A673 (cell line): Measurements from ENCODE around the gene EHMT1. TPM values are rescaled to one million over a fixed set of nuclear protein-coding genes. Genes with fewer than 3 reads are reported as not detected.

Source experiments
- BruUV-seq: library from RNA; stranded (reverse); fragments of 400-500 nt; replicated peaks from 2 replicates; lab custom pipeline; 2021; lab: Mats Ljungman, UMichigan
- CTCF ChIA-PET: fragments of 300-600 bp; sonication (Branson Sonifier 250); formaldehyde crosslinking; loops from one replicate; lab custom pipeline; 2022; ENCODE audit warnings: antibody characterized with exemption; lab: Charles Lee
- POLR2A ChIA-PET: fragments of 300-600 bp; sonication (Branson Sonifier 250); formaldehyde crosslinking; loops from one replicate; lab custom pipeline; 2022; ENCODE audit warnings: antibody characterized with exemption; ENCODE audit not compliant: low non-redundant PET; lab: Charles Lee
- DNase-seq: peaks from one replicate; pipeline ENCODE4 v3.0.0-alpha.2; 2015; ENCODE audit warnings: low spot score
- H3K27ac ChIP-seq: fragments of 200-600 bp; sonication (generic); 2 replicates; pipeline ENCODE4 v1.5.1; 2016; ENCODE audit warnings: mixed run types, low read depth, mild to moderate bottlenecking, mixed read lengths, antibody characterized with exemption, low read length; ENCODE audit not compliant: poor library complexity, severe bottlenecking
- H3K27me3 ChIP-seq: fragments of 200-600 bp; sonication (generic); replicated peaks from 2 replicates; pipeline ENCODE4 v1.6.1; 2017; ENCODE audit warnings: mixed run types, low read depth, mild to moderate bottlenecking, mixed read lengths, antibody characterized with exemption, low read length; ENCODE audit not compliant: insufficient read depth, poor library complexity
- H3K36me3 ChIP-seq: fragments of 200-600 bp; sonication (generic); 2 replicates; pipeline ENCODE4 v1.6.1; 2016; ENCODE audit warnings: mixed run types, mild to moderate bottlenecking, mixed read lengths, antibody characterized with exemption, low read length; ENCODE audit not compliant: insufficient read depth, poor library complexity, severe bottlenecking
- H3K4me1 ChIP-seq: fragments of 200-600 bp; sonication (generic); 2 replicates; pipeline ENCODE4 v1.6.1; 2017; ENCODE audit warnings: mixed run types, mild to moderate bottlenecking, mixed read lengths, antibody characterized with exemption, low read length; ENCODE audit not compliant: insufficient read depth, poor library complexity, severe bottlenecking
- H3K4me3 ChIP-seq: fragments of 200-600 bp; sonication (generic); 2 replicates; pipeline ENCODE4 v1.5.1; 2016; ENCODE audit warnings: low read depth, mixed run types, mild to moderate bottlenecking, mixed read lengths, low read length; ENCODE audit not compliant: poor library complexity, severe bottlenecking
- H3K9me3 ChIP-seq: fragments of 200-600 bp; sonication (generic); 2 replicates; pipeline ENCODE4 v1.6.1; 2016; ENCODE audit warnings: mixed run types, low read depth, mild to moderate bottlenecking, mixed read lengths, antibody characterized with exemption, low read length; ENCODE audit not compliant: poor library complexity, severe bottlenecking
- CTCF ChIP-seq: fragments of 300-800, 200-600 bp; sonication (generic); conservative IDR thresholded peaks from 2 replicates; pipeline ENCODE4 v1.5.1; 2017; ENCODE audit warnings: low read depth, mild to moderate bottlenecking, antibody characterized with exemption, low read length, moderate library complexity, mixed read lengths
- EZH2 ChIP-seq: fragments of 200-600 bp; sonication (generic); IDR thresholded peaks from 2 replicates; pipeline ENCODE4 v1.6.1; 2017; ENCODE audit warnings: borderline replicate concordance, low read depth, mild to moderate bottlenecking, mixed read lengths, antibody characterized with exemption, low read length; ENCODE audit not compliant: poor library complexity, severe bottlenecking
- intact Hi-C: fragments of 100-400 bp; cut with micrococcal nuclease; formaldehyde crosslinking; loops from one replicate; pipeline ENCODE4 v1.10.0; 2022; ENCODE audit not compliant: unreplicated experiment
- total RNA-seq: library from RNA; stranded (reverse); gene quantifications from 2 replicates; pipeline ENCODE4 v1.2.3, GENCODE V29; 2021

EHMT1 gene
- total RNA-seq, 1 experiment from 2014 or later: 115 TPM

- BruUV-seq: no TSS peak
- ChIA-PET CTCF (no interaction called here), POLR2A (no interaction called here)
- intact Hi-C loops: no loop called here
- Histone ChIP-seq H3K4me1 (peaks cover 27% of the 10 kb centered on the region), H3K27ac (peak overlapping the region; percentile 80), H3K27me3 (no peaks in the 10 kb centered on the region), H3K4me3 (peak overlapping the region; percentile 78), H3K36me3 (no peaks in the 10 kb centered on the region), H3K9me3 (no peaks in the 10 kb centered on the region)
- TF ChIP-seq CTCF (no peak), EZH2 (no peak)
- DNase-seq: no peak
Observed at GRCh38 chr9:137606005-137606621, 12.7 kb upstream of the EHMT1 start.

- TF ChIP-seq CTCF (no peak), EZH2 (no peak)
- Histone ChIP-seq H3K36me3 (no peaks in the 10 kb centered on the region), H3K27me3 (no peaks in the 10 kb centered on the region), H3K9me3 (no peaks in the 10 kb centered on the region), H3K4me3 (peak overlapping the region; percentile 78), H3K27ac (no peak overlapping the region), H3K4me1 (peaks cover 28% of the 10 kb centered on the region)
- POLR2A ChIA-PET: no interaction called here
- intact Hi-C loops: no loop called here
- no TSS peak for BruUV-seq
- CTCF ChIA-PET: no interaction called here
- no peak for DNase-seq
Observed at GRCh38 chr9:137606734-137607138, 12.1 kb upstream of the EHMT1 start.

- TF ChIP-seq CTCF (no peak), EZH2 (no peak)
- Histone ChIP-seq H3K27me3 (no peaks in the 10 kb centered on the region), H3K36me3 (no peaks in the 10 kb centered on the region), H3K4me3 (peak overlapping the region; percentile 78), H3K27ac (no peak overlapping the region), H3K4me1 (peaks cover 31% of the 10 kb centered on the region), H3K9me3 (no peaks in the 10 kb centered on the region)
- CTCF ChIA-PET: no interaction called here
- POLR2A ChIA-PET: no interaction called here
- intact Hi-C loops: no loop called here
- DNase-seq: no peak
- no TSS peak for BruUV-seq
Observed at GRCh38 chr9:137607141-137607857, 11.5 kb upstream of the EHMT1 start.
